Psoas muscle (tissue), 8 donors: ENCODE measurements around the gene NFKBIZ. TPM values are rescaled to one million over a fixed set of nuclear protein-coding genes. Genes with fewer than 3 reads are reported as not detected.

Experiments
- ATAC-seq, 4 donors: fragments of 200-7000 bp; cut with Tn5 transposase; one replicate each; pipeline ENCODE4 v1.9.1; 2020; ENCODE audit warnings: moderate library complexity in 3 of 4, mild to moderate bottlenecking in 2 of 4
- DNase-seq, 2 donors: peaks; one replicate each; pipeline ENCODE4 v3.0.0-alpha.2; 2020
- H3K27ac ChIP-seq: fragments of 200-600 bp; one replicate; pipeline ENCODE4 v1.8.0; 2022
- H3K27me3 ChIP-seq, 3 donors: fragments of 200-600 bp in 1 of 3; one replicate each; pipeline versions ENCODE4 v1.6.1 to v1.8.0; 2013 to 2022; ENCODE audit warnings: low read length in 2 of 3, mild to moderate bottlenecking in 2 of 3, moderate library complexity in 1 of 3; ENCODE audit not compliant: insufficient read depth in 3 of 3
- H3K36me3 ChIP-seq, 2 donors: fragments of 200-600 bp in 1 of 2; one replicate each; pipeline versions ENCODE4 v1.6.1 to v1.8.0; 2013 to 2022; ENCODE audit warnings: low read depth in 1 of 2, mild to moderate bottlenecking in 1 of 2, moderate library complexity in 1 of 2; ENCODE audit not compliant: insufficient read depth in 1 of 2
- H3K4me1 ChIP-seq: fragments of 200-600 bp; one replicate; pipeline ENCODE4 v1.8.0; 2022
- H3K4me3 ChIP-seq: fragments of 200-600 bp; one replicate; pipeline ENCODE4 v1.8.0; 2022; ENCODE audit warnings: mild to moderate bottlenecking
- H3K9me3 ChIP-seq: fragments of 200-600 bp; one replicate; pipeline ENCODE4 v1.8.0; 2022
- CTCF ChIP-seq: fragments of 200-600 bp; IDR thresholded peaks from one replicate; pipeline ENCODE4 v1.8.0; 2022; ENCODE audit warnings: antibody characterized with exemption
- WGBS, 3 donors: extraction: QIAGEN DNeasy Blood & Tissue Kit; methylation state at CpG; one replicate each; pipeline versions ENCODE4 v1.1.6 to v1.1.7; 2013; 5-methylcytosine and 5-hydroxymethylcytosine counted together
- intact Hi-C, 2 donors: fragments of 100-400 bp; cut with DNase I; formaldehyde crosslinking; loops; one replicate each; pipeline versions ENCODE4 v1.11.0 to v1.14.2; 2022
- polyA plus RNA-seq, 3 donors: library from polyadenylated mRNA; stranded (reverse); fragments of 200-250 nt; gene quantifications; one replicate each; pipeline ENCODE4 v1.2.3, GENCODE V29; 2013
- total RNA-seq, 4 donors: library from RNA; stranded (reverse); fragmentation: NEBNext Ultra II Directional in 2 of 4; extraction: Animal tissue kit (Norgen Biotek cat#: 25700) in 2 of 4; gene quantifications; one replicate each; pipeline versions ENCODE4 v1.2.1 to v1.2.4, GENCODE V29; 2021 to 2023
- donor health status: healthy with polysubstance abuse.
- donor health status: DM: no; HTN: no; CAD: no; lungs with moderate emphysema.
- donor health status: Bipolar disorder and iron deficiency.
- donor health status: healthy.
- donor health status: DM: yes; HTN: yes; CAD: no.
- donor health status: DM: no; HTN: no; CAD: no.
- donor health status: DM: no; HTN: no; CAD: no.
- donor health status: DM: yes; HTN: yes; CAD: no.

NFKBIZ gene
- total and polyA plus RNA-seq, 7 donors, result 3.0 to 12.5 (median 8.6) TPM

- Histone ChIP-seq H3K9me3 (no peaks in the 10 kb centered on the region), H3K36me3 (peaks cover 0 to 9% of the 10 kb centered on the region in 2 donors), H3K4me3 (no peak overlapping the region), H3K27ac (no peak overlapping the region), H3K4me1 (peaks cover 23% of the 10 kb centered on the region), H3K27me3 (no peaks in the 10 kb centered on the region)
- ATAC-seq (no peak), DNase-seq (no peak)
- TF ChIP-seq CTCF, result no peak
- intact Hi-C loops, result no loop called here
- 69 to 82% (median 79%) methylated on average over 2 of the region's 2 CpGs for WGBS, 3 donors
These were observed 19.4 kb upstream of the NFKBIZ start for GRCh38 chr3:101829874-101830273.

- no peak for DNase-seq
- no peak for ATAC-seq
- Histone ChIP-seq H3K9me3 (no peaks in the 10 kb centered on the region), H3K27ac (no peak overlapping the region), H3K4me3 (no peak overlapping the region), H3K4me1 (peaks cover 20% of the 10 kb centered on the region), H3K27me3 (no peaks in the 10 kb centered on the region), H3K36me3 (peaks cover 0 to 9% of the 10 kb centered on the region in 2 donors)
- 91 to 97% (median 92%) methylated on average over 2 of the region's 2 CpGs for WGBS, 3 donors
- no peak for TF ChIP-seq CTCF
- intact Hi-C loops, result no loop called here
These were observed 15.8 kb upstream of the NFKBIZ start for GRCh38 chr3:101833446-101833974.

- Histone ChIP-seq H3K4me1 (peaks cover 11% of the 10 kb centered on the region), H3K4me3 (no peak overlapping the region), H3K27ac (no peak overlapping the region), H3K27me3 (no peaks in the 10 kb centered on the region), H3K9me3 (no peaks in the 10 kb centered on the region), H3K36me3 (peaks cover 0 to 9% of the 10 kb centered on the region in 2 donors)
- ATAC-seq (no peak), DNase-seq (no peak)
- no peak for TF ChIP-seq CTCF
- 95 to 97% (median 97%) methylated on average over 2 of the region's 2 CpGs for WGBS, 3 donors
- intact Hi-C loops, result no loop called here
These were observed 13.6 kb upstream of the NFKBIZ start for GRCh38 chr3:101835676-101836075.

GRCh38 chr3:101836160-101836559 lies 13.2 kb upstream of the NFKBIZ start:
- intact Hi-C loops, result no loop called here
- no peaks in the 10 kb centered on the region for H3K27me3 ChIP-seq
- TF ChIP-seq CTCF, result no peak
- DNase-seq (no peak), ATAC-seq (peak in 2 of 4 donors; percentile 21 to 42)
- H3K4me3 ChIP-seq, result no peak overlapping the region
- no peak overlapping the region for H3K27ac ChIP-seq
- H3K9me3 ChIP-seq, result no peaks in the 10 kb centered on the region
- 70 to 84% (median 74%) methylated on average over 6 of the region's 6 CpGs for WGBS, 3 donors
- H3K4me1 ChIP-seq, result peaks cover 11% of the 10 kb centered on the region
- peaks cover 0 to 9% of the 10 kb centered on the region in 2 donors for H3K36me3 ChIP-seq
